GM23338 (cell line): ENCODE results near the gene DUSP11. TPM values are rescaled to one million over a fixed set of nuclear protein-coding genes. Genes with fewer than 3 reads are reported as not detected.

ENCODE experiments used
- ATAC-seq: fragments of 200-7000 bp; cut with Tn5 transposase; 3 replicates; pipeline ENCODE4 v1.9.1; 2020
- DNase-seq: peaks from one replicate; pipeline ENCODE4 v3.0.0-alpha.2; 2015; ENCODE audit warnings: low spot score
- H2AFZ ChIP-seq: fragments of 200-600 bp; sonication (generic); 2 replicates; pipeline ENCODE4 v1.8.0; 2016; ENCODE audit warnings: antibody characterized with exemption, mild to moderate bottlenecking, moderate library complexity
- H3F3A ChIP-seq: fragments of 200-600 bp; sonication (generic); replicated peaks from 2 replicates; pipeline ENCODE4 v1.8.0; 2017; ENCODE audit warnings: antibody characterized with exemption, mixed run types, low read depth
- H3K27ac ChIP-seq: fragments of 200-600 bp; sonication (generic); 2 replicates; pipeline ENCODE4 v1.6.1; 2016; ENCODE audit warnings: low read depth
- H3K27me3 ChIP-seq: fragments of 200-600 bp; sonication (generic); 2 replicates; pipeline ENCODE4 v1.8.0; 2016; ENCODE audit warnings: mild to moderate bottlenecking, mixed run types, moderate library complexity; ENCODE audit not compliant: insufficient read depth
- H3K36me3 ChIP-seq: fragments of 200-600 bp; sonication (generic); 2 replicates; pipeline ENCODE4 v1.8.0; 2016; ENCODE audit warnings: mild to moderate bottlenecking; ENCODE audit not compliant: insufficient read depth
- H3K4me1 ChIP-seq: fragments of 200-600 bp; sonication (generic); 2 replicates; pipeline ENCODE4 v1.8.0; 2016; ENCODE audit warnings: mild to moderate bottlenecking, moderate library complexity; ENCODE audit not compliant: insufficient read depth
- H3K4me2 ChIP-seq: fragments of 200-600 bp; sonication (generic); 2 replicates; pipeline ENCODE4 v1.7.1; 2017; ENCODE audit warnings: mixed run types
- H3K4me3 ChIP-seq: fragments of 200-600 bp; sonication (generic); 2 replicates; pipeline ENCODE4 v1.6.1; 2016; ENCODE audit warnings: mixed run types
- H3K79me2 ChIP-seq: fragments of 200-600 bp; sonication (generic); replicated peaks from 2 replicates; pipeline ENCODE4 v1.8.0; 2017; ENCODE audit warnings: mild to moderate bottlenecking; ENCODE audit not compliant: insufficient read depth
- H3K9me2 ChIP-seq: fragments of 200-600 bp; sonication (generic); 2 replicates; pipeline ENCODE4 v1.8.0; 2017; ENCODE audit not compliant: insufficient read depth
- H4K20me1 ChIP-seq: fragments of 200-600 bp; sonication (generic); replicated peaks from 2 replicates; pipeline ENCODE4 v1.8.0; 2017; ENCODE audit warnings: mild to moderate bottlenecking; ENCODE audit not compliant: insufficient read depth
- H3K27ac Mint-ChIP-seq: 2 replicates; pipeline ENCODE4 v1.8.0; 2020; ENCODE audit warnings: inconsistent platforms, mild to moderate bottlenecking, moderate library complexity, mixed read lengths
- H3K27me3 Mint-ChIP-seq: 3 replicates; pipeline ENCODE4 v1.8.0; 2022; ENCODE audit warnings: low read depth, mild to moderate bottlenecking, moderate library complexity, mixed read lengths, inconsistent platforms; ENCODE audit not compliant: insufficient read depth, poor library complexity
- H3K36me3 Mint-ChIP-seq: 3 replicates; pipeline ENCODE4 v1.8.0; 2021; ENCODE audit warnings: low read depth, mild to moderate bottlenecking, inconsistent platforms, moderate library complexity, mixed read lengths
- H3K4me1 Mint-ChIP-seq: 3 replicates; pipeline ENCODE4 v1.8.0; 2020; ENCODE audit warnings: mild to moderate bottlenecking, inconsistent platforms, mixed read lengths
- H3K4me3 Mint-ChIP-seq: 3 replicates; pipeline ENCODE4 v1.8.0; 2021; ENCODE audit warnings: moderate library complexity, mild to moderate bottlenecking, inconsistent platforms, mixed read lengths
- H3K9me3 Mint-ChIP-seq: 3 replicates; pipeline ENCODE4 v1.8.0; 2020; ENCODE audit warnings: moderate library complexity, mild to moderate bottlenecking, inconsistent platforms, mixed read lengths
- CREB1 ChIP-seq: fragments of 250-450 bp; sonication (Bioruptor Pico); IDR thresholded peaks from 2 replicates; pipeline ENCODE4 v1.5.0; 2020; ENCODE audit warnings: low read depth, mild to moderate bottlenecking, moderate library complexity
- EZH2 ChIP-seq: fragments of 200-600 bp; sonication (generic); IDR thresholded peaks from one replicate; pipeline ENCODE4 v1.8.0; 2017; ENCODE audit warnings: antibody characterized with exemption, mild to moderate bottlenecking, low read depth; ENCODE audit not compliant: unreplicated experiment
- NANOG ChIP-seq: IDR thresholded peaks from 2 replicates; pipeline ENCODE4 v1.6.1; 2016; ENCODE audit warnings: antibody characterized with exemption, borderline replicate concordance
- STAT1 ChIP-seq: IDR thresholded peaks from one replicate; pipeline ENCODE4 v1.6.1; 2016; ENCODE audit warnings: antibody characterized with exemption; ENCODE audit not compliant: unreplicated experiment
- ZNF331 ChIP-seq: fragments of 250-450 bp; sonication (Bioruptor Pico); IDR thresholded peaks from 2 replicates; pipeline ENCODE4 v1.5.0; 2020; ENCODE audit warnings: low read depth, mild to moderate bottlenecking, moderate library complexity
- polyA plus RNA-seq: library from polyadenylated mRNA; unstranded; fragments of >200 nt; fragmentation: Nextera tagmentation; extraction: Ambion mirVana; gene quantifications from 2 replicates; pipeline ENCODE4 v1.2.1, GENCODE V29; 2016
- total RNA-seq: library from RNA; depleted of rRNA; stranded (reverse); fragments of >200 nt; shearing (Covaris generic); gene quantifications from 2 replicates; pipeline ENCODE4 v1.2.3, GENCODE V29; 2014
- TF ChIP-seq, protein P1 (sequence below): IDR thresholded peaks from one replicate; pipeline ENCODE4 v1.6.1; 2018; ENCODE audit warnings: antibody characterized with exemption; ENCODE audit not compliant: unreplicated experiment
- TF ChIP-seq, protein P2 (sequence below): fragments of 250-450 bp; sonication (Bioruptor Pico); IDR thresholded peaks from 2 replicates; pipeline ENCODE4 v1.5.0; 2020; ENCODE audit warnings: mild to moderate bottlenecking, moderate library complexity
- TF ChIP-seq, protein P3 (sequence below): IDR thresholded peaks from 2 replicates; pipeline ENCODE4 v1.6.1; 2016; ENCODE audit warnings: antibody characterized with exemption

DUSP11 gene
- total and polyA plus RNA-seq, 2 experiments from 2014 or later, result 21.0 to 23.3 TPM

DNA sequence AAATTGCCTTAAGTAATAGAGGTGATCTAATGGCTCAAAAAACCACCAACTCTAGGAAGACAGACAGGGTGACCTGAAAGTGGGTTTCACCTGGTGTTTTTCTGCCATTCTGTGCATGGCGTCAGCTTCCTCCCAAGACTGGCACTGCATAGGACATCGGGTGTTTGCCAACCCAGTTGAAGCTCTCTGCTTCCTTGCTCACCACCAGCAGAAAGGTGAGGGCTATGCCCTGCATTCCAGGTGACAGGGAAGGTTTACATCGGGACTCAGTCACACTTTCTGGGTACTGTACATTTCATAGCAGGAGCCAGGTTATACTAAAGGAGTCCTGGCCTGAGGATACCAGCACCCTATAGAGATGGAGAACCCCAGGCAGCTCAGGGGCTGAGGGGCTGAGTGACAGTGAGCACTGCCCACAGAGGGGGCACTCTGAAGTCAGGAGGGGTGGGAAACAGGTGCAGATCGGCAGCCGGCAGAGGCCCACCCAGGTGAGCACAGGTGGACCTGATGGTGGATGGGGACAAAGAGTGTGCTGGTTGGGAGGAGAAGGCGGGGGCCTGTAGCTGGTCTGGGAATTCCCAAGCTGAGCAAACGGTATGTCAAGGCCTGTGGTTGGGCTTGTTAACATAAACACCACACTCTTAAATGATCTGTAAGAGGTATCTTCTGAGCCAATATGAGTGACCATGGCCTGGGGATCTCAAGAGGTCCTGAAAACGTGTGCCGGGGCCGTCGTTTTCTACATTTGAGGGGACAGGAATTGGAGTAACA, 60.9 kb downstream of the DUSP11 start:
- TF ChIP-seq, protein P1, sequence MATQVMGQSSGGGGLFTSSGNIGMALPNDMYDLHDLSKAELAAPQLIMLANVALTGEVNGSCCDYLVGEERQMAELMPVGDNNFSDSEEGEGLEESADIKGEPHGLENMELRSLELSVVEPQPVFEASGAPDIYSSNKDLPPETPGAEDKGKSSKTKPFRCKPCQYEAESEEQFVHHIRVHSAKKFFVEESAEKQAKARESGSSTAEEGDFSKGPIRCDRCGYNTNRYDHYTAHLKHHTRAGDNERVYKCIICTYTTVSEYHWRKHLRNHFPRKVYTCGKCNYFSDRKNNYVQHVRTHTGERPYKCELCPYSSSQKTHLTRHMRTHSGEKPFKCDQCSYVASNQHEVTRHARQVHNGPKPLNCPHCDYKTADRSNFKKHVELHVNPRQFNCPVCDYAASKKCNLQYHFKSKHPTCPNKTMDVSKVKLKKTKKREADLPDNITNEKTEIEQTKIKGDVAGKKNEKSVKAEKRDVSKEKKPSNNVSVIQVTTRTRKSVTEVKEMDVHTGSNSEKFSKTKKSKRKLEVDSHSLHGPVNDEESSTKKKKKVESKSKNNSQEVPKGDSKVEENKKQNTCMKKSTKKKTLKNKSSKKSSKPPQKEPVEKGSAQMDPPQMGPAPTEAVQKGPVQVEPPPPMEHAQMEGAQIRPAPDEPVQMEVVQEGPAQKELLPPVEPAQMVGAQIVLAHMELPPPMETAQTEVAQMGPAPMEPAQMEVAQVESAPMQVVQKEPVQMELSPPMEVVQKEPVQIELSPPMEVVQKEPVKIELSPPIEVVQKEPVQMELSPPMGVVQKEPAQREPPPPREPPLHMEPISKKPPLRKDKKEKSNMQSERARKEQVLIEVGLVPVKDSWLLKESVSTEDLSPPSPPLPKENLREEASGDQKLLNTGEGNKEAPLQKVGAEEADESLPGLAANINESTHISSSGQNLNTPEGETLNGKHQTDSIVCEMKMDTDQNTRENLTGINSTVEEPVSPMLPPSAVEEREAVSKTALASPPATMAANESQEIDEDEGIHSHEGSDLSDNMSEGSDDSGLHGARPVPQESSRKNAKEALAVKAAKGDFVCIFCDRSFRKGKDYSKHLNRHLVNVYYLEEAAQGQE, result no peak
- TF ChIP-seq, protein P2, sequence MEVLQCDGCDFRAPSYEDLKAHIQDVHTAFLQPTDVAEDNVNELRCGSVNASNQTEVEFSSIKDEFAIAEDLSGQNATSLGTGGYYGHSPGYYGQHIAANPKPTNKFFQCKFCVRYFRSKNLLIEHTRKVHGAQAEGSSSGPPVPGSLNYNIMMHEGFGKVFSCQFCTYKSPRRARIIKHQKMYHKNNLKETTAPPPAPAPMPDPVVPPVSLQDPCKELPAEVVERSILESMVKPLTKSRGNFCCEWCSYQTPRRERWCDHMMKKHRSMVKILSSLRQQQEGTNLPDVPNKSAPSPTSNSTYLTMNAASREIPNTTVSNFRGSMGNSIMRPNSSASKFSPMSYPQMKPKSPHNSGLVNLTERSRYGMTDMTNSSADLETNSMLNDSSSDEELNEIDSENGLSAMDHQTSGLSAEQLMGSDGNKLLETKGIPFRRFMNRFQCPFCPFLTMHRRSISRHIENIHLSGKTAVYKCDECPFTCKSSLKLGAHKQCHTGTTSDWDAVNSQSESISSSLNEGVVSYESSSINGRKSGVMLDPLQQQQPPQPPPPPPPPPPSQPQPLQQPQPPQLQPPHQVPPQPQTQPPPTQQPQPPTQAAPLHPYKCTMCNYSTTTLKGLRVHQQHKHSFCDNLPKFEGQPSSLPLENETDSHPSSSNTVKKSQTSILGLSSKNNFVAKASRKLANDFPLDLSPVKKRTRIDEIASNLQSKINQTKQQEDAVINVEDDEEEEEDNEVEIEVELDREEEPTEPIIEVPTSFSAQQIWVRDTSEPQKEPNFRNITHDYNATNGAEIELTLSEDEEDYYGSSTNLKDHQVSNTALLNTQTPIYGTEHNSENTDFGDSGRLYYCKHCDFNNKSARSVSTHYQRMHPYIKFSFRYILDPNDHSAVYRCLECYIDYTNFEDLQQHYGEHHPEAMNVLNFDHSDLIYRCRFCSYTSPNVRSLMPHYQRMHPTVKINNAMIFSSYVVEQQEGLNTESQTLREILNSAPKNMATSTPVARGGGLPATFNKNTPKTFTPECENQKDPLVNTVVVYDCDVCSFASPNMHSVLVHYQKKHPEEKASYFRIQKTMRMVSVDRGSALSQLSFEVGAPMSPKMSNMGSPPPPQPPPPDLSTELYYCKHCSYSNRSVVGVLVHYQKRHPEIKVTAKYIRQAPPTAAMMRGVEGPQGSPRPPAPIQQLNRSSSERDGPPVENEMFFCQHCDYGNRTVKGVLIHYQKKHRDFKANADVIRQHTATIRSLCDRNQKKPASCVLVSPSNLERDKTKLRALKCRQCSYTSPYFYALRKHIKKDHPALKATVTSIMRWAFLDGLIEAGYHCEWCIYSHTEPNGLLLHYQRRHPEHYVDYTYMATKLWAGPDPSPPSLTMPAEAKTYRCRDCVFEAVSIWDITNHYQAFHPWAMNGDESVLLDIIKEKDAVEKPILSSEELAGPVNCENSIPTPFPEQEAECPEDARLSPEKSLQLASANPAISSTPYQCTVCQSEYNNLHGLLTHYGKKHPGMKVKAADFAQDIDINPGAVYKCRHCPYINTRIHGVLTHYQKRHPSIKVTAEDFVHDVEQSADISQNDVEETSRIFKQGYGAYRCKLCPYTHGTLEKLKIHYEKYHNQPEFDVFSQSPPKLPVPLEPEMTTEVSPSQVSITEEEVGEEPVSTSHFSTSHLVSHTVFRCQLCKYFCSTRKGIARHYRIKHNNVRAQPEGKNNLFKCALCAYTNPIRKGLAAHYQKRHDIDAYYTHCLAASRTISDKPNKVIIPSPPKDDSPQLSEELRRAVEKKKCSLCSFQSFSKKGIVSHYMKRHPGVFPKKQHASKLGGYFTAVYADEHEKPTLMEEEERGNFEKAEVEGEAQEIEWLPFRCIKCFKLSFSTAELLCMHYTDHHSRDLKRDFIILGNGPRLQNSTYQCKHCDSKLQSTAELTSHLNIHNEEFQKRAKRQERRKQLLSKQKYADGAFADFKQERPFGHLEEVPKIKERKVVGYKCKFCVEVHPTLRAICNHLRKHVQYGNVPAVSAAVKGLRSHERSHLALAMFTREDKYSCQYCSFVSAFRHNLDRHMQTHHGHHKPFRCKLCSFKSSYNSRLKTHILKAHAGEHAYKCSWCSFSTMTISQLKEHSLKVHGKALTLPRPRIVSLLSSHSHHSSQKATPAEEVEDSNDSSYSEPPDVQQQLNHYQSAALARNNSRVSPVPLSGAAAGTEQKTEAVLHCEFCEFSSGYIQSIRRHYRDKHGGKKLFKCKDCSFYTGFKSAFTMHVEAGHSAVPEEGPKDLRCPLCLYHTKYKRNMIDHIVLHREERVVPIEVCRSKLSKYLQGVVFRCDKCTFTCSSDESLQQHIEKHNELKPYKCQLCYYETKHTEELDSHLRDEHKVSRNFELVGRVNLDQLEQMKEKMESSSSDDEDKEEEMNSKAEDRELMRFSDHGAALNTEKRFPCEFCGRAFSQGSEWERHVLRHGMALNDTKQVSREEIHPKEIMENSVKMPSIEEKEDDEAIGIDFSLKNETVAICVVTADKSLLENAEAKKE (CRISPR knock-in tag), result no peak
- no peak for TF ChIP-seq ZNF331 (CRISPR knock-in tag)
- TF ChIP-seq, protein P3, sequence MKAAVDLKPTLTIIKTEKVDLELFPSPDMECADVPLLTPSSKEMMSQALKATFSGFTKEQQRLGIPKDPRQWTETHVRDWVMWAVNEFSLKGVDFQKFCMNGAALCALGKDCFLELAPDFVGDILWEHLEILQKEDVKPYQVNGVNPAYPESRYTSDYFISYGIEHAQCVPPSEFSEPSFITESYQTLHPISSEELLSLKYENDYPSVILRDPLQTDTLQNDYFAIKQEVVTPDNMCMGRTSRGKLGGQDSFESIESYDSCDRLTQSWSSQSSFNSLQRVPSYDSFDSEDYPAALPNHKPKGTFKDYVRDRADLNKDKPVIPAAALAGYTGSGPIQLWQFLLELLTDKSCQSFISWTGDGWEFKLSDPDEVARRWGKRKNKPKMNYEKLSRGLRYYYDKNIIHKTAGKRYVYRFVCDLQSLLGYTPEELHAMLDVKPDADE, result no peak
- no peak for TF ChIP-seq EZH2
- no peak for TF ChIP-seq CREB1
- no peak for TF ChIP-seq NANOG
- TF ChIP-seq STAT1, result no peak
- ATAC-seq (no peak), DNase-seq (no peak)
- H3K4me1 ChIP-seq, result no peaks in the 10 kb centered on the region
- no peaks in the 10 kb centered on the region for H3F3A ChIP-seq
- Mint-ChIP-seq H3K4me3 (no peak overlapping the region), H3K27me3 (peaks cover 10% of the 10 kb centered on the region), H3K36me3 (peaks cover 4% of the 10 kb centered on the region), H3K27ac (no peak overlapping the region), H3K4me1 (no peaks in the 10 kb centered on the region), H3K9me3 (peaks cover 56% of the 10 kb centered on the region)
- H3K27me3 ChIP-seq, result 0 out of 2 replicates have a peak, but pooled peaks cover 1% of the 10 kb centered on the region
- no peaks in the 10 kb centered on the region for H4K20me1 ChIP-seq
- H3K9me2 ChIP-seq, result no peaks in the 10 kb centered on the region
- H3K4me2 ChIP-seq, result no peak overlapping the region
- H3K4me3 ChIP-seq, result no peak overlapping the region
- H2AFZ ChIP-seq, result no peak overlapping the region
- no peak overlapping the region for H3K27ac ChIP-seq
- H3K36me3 ChIP-seq, result no peaks in the 10 kb centered on the region
- no peaks in the 10 kb centered on the region for H3K79me2 ChIP-seq
